Measurements from ENCODE around the gene ATXN10. TPM values are rescaled to one million over a fixed set of nuclear protein-coding genes. Genes with fewer than 3 reads are reported as not detected.

Gene ATXN10
- total and polyA plus RNA-seq, 10 of the 15 experiments (the other 5 are each of a cell fraction or from before 2014, with no cell fraction given) = 29.2 to 249 (median 146) TPM

- DNase-seq (ENCODE audit: low read depth, low spot score) (no peak), ATAC-seq (no peak), FAIRE-seq (no peak)
- WGBS (ENCODE audit: insufficient coverage, insufficient replicate concordance, low lambda C conversion rate, missing lambda C conversion rate) = 100% methylated on average over 2 of the region's 2 CpGs
- peaks cover 33% of the 10 kb centered on the region for H3K4me1 ChIP-seq (ENCODE audit: control insufficient read depth, insufficient read depth, low read length)
- H3K36me3 ChIP-seq (ENCODE audit: control insufficient read depth in 2 of 2, insufficient read depth in 2 of 2, low read length in 1 of 2) = peaks cover 0 to 8% of the 10 kb centered on the region in 2 experiments; a peak in 1 of 4 replicates
- no peak overlapping the region for H3K4me2 ChIP-seq (ENCODE audit: control insufficient read depth, insufficient read depth)
- peaks cover 69% of the 10 kb centered on the region for H3K79me2 ChIP-seq (ENCODE audit: control insufficient read depth, insufficient read depth, low read length)
- no peaks in the 10 kb centered on the region for H3K27me3 ChIP-seq (replicated peaks in 1 of 2; ENCODE audit: control insufficient read depth in 2 of 2, insufficient read depth in 2 of 2, low read length in 1 of 2)
- ChIA-PET CTCF (no interaction called here), SMC1A (ENCODE audit: uncharacterized antibody, unreplicated experiment) (interaction anchor here (0.9 to 1.2 kb wide), 4 partner anchors 8 to 52 kb away, joined by 3 to 4 read pairs (median 4); no protein-coding TSS in a partner anchor), RAD21 (ENCODE audit: unreplicated experiment) (interaction anchor here (0.9 kb wide), 1 partner anchor 17 kb away, joined by 3 read pairs; no protein-coding TSS in a partner anchor), POLR2A (interaction anchor here (1.1 to 1.6 kb wide), 2 partner anchors 8 to 11 kb away, joined by 3 to 4 read pairs; no protein-coding TSS in a partner anchor)
- intact Hi-C loops (cut with micrococcal nuclease; ENCODE audit: unreplicated experiment) (no loop called here), in situ Hi-C loops (cut with MboI) (no loop called here)
- H3K4me3 ChIP-seq = no peak overlapping the region
- no TSS peak for BruUV-seq (replicated peaks)
- TF ChIP-seq NRF1 (conservative IDR thresholded peaks at IDR 0.05; ENCODE audit: low read depth, low read length) = no peak
- no peak for TF ChIP-seq RUNX3 (IDR thresholded peaks at IDR 0.05; ENCODE audit: low read length)
- TF ChIP-seq RAD51 (IDR thresholded peaks at IDR 0.05) = no peak
- TF ChIP-seq ZZZ3 (IDR thresholded peaks at IDR 0.05; ENCODE audit: control insufficient read depth, insufficient read length, low read depth) = no peak
- TF ChIP-seq BCL11A (IDR thresholded peaks at IDR 0.05; ENCODE audit: low read depth, low read length) = no peak
- no peak for TF ChIP-seq STAT1 (conservative IDR thresholded peaks at IDR 0.05)
- H4K20me1 ChIP-seq (ENCODE audit: control insufficient read depth, insufficient read depth) = no peaks in the 10 kb centered on the region; the same call in 1 of the 2 replicates
- H3K27ac ChIP-seq (ENCODE audit: control insufficient read depth, insufficient read depth) = no peak overlapping the region
- H3K9ac ChIP-seq (ENCODE audit: control insufficient read depth, insufficient read depth, low read length) = no peak overlapping the region
- H3K9me3 ChIP-seq (replicated peaks; ENCODE audit: control insufficient read depth, insufficient read depth, low read length) = no peaks in the 10 kb centered on the region
- no peak overlapping the region for H2AFZ ChIP-seq (ENCODE audit: control insufficient read depth, low read depth, low read length)
Observed at GRCh38 chr22:45686004-45686403, 14.4 kb downstream of the ATXN10 start.

GRCh38 chr22:45686836-45687235 is 15.2 kb downstream of the ATXN10 start:
- Histone ChIP-seq H3K4me1 (ENCODE audit: control insufficient read depth, insufficient read depth, low read length) (peaks cover 27% of the 10 kb centered on the region), H3K27ac (ENCODE audit: control insufficient read depth, insufficient read depth) (no peak overlapping the region), H3K4me2 (ENCODE audit: control insufficient read depth, insufficient read depth) (no peak overlapping the region), H3K79me2 (ENCODE audit: control insufficient read depth, insufficient read depth, low read length) (peaks cover 61% of the 10 kb centered on the region), H3K4me3 (no peak overlapping the region), H3K36me3 (ENCODE audit: control insufficient read depth in 2 of 2, insufficient read depth in 2 of 2, low read length in 1 of 2) (peaks cover 0 to 8% of the 10 kb centered on the region in 2 experiments; a peak in 2 of 4 replicates), H3K9ac (ENCODE audit: control insufficient read depth, insufficient read depth, low read length) (no peak overlapping the region), H3K27me3 (replicated peaks in 1 of 2; ENCODE audit: control insufficient read depth in 2 of 2, insufficient read depth in 2 of 2, low read length in 1 of 2) (no peaks in the 10 kb centered on the region), H3K9me3 (replicated peaks; ENCODE audit: control insufficient read depth, insufficient read depth, low read length) (no peaks in the 10 kb centered on the region), H4K20me1 (ENCODE audit: control insufficient read depth, insufficient read depth) (no peaks in the 10 kb centered on the region; the same call in 1 of the 2 replicates), H2AFZ (ENCODE audit: control insufficient read depth, low read depth, low read length) (no peak overlapping the region)
- DNase-seq (ENCODE audit: low read depth, low spot score) (no peak), ATAC-seq (no peak), FAIRE-seq (no peak)
- in situ Hi-C loops (cut with MboI) = no loop called here
- 95% methylated on average over 5 of the region's 5 CpGs for WGBS (ENCODE audit: insufficient coverage, insufficient replicate concordance, low lambda C conversion rate, missing lambda C conversion rate)
- RAD21 ChIA-PET (ENCODE audit: unreplicated experiment) = no interaction called here
- intact Hi-C loops (cut with micrococcal nuclease; ENCODE audit: unreplicated experiment) = no loop called here
- TF ChIP-seq STAT3 (IDR thresholded peaks at IDR 0.05; ENCODE audit: low read depth, low read length) (no peak), KLF5 (IDR thresholded peaks at IDR 0.05; ENCODE audit: partially characterized antibody) (no peak), SUPT20H (IDR thresholded peaks at IDR 0.05; ENCODE audit: borderline replicate concordance, control insufficient read depth, low read depth, low read length) (no peak)
- CTCF ChIA-PET = interaction anchor here (1.0 kb wide), 1 partner anchor 176 kb away, joined by 3 read pairs; no protein-coding TSS in a partner anchor
- POLR2A ChIA-PET = interaction anchor here (0.5 to 1.6 kb wide), 3 partner anchors 10 to 712 kb away, joined by 3 to 4 read pairs (median 3); no protein-coding TSS in a partner anchor
- no TSS peak for BruUV-seq (replicated peaks)
- SMC1A ChIA-PET (ENCODE audit: uncharacterized antibody, unreplicated experiment) = interaction anchor here (0.7 to 1.5 kb wide), 3 partner anchors 9 to 128 kb away, joined by 3 to 7 read pairs (median 4); no protein-coding TSS in a partner anchor

Measured in GM12878 (cell line).